Activated naive CD8-positive, alpha-beta T cell treated with anti-CD3 and anti-CD28 coated beads, Interleukin-2, amount 50 U/mL, for 16 hours (primary cell): Measurements from ENCODE around the gene ARTN.

Experiments used
- DNase-seq: peaks from one replicate; pipeline ENCODE4 v3.0.0-alpha.2; 2020; ENCODE audit warnings: low read depth, low spot score

Gene ARTN

DNA sequence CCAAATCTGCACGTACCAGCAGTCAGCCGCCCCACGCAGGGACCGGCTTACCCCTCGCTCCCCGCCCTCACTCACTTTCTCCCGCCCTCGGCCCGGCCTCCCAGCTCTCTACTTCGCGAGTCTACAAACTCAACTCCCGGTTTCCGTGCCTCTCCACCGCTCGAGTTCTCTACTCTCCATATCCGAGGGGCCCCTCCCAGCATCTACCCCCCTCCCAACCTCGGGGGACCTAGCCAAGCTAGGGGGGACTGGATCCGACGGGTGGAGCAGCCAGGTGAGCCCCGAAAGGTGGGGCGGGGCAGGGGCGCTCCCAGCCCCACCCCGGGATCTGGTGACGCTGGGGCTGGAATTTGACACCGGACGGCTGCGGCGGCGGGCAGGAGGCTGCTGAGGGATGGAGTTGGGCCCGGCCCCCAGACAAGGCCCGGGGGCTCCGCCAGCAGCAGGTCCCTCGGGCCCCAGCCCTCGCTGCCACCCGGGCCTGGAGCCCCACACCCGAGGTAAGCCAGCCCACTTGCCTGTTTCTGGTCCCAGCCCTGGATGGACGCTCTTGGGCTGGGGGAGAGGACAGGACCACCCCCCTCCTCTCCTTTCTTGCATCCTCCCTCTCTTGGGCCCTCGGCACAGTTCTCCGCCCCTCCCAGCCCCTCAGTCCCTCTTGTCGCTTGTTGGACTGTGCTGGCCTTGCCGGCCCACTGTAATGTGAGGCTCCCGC is at the start of gene ARTN:
ARTN (plus strand) TSS at position 416 of the 715 bp plus-strand sequence. CDS start 1,856 bp downstream, outside the sequence.
- no peak for DNase-seq

DNA sequence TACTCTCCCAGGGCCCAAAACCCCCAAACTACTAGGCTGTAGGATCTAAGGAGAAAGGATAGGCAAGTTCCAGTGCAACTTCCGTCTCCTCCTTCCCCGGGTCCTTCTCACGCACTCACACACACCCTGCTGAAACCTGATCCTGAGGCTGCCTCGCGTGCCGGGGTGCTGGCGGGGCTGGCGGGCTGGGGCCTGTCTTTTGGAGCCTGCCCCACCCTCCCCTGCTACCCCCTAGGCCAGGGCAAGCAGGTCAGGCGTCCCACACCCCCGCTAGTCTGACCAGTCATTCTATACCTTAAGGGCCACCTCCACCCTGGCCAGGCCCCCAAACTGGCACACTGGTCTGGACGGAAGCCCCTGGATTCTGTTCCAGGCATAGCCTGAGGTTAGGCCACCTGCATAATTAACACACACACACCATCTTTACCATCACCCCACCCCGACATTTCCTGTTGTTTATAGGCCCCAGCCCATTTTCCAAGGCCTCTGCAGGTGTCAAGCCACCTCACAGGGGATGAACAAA is 48.3 kb upstream of the ARTN start:
- DNase-seq, result no peak

GRCh38 chr1:43887748-43888147 is 45.9 kb upstream of the ARTN start:
- DNase-seq, result no peak

DNA sequence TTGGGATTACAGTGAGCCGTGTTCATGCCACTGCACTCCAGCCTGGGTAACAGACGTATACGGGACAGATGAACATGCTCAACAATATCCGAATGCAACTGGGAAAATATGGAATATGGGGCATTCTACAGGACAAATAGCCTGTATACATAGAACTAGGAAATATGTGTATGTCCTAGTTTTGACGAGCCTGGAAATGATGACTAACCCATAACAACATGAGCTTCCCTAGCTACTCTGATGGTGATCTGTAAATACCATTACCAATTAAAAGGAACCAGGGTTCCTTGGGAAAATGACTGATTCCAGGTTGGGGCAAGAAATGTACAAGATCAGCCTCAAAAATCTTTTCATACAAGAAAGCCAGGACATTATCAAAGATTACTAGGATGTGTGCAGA is 42.8 kb upstream of the ARTN start:
- DNase-seq, result no peak

DNA sequence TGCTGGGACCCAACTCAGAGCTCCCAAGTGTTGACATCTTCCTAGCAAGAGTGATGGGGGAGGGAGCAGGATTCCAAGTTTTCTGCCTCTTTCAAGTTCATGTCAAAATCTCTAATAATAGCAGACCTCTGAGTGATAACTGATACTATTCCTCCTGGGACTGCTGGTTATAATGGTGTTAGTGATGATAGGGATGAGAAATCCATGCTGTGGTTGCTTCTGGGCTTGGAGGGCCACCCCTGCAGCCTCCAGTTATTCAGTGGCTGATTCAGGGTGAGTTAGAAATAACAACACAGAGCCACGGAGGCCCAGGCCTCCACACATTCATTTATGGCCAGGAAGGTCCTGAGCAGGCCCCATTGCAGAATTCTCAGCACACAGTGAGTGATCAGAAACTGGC is 40.6 kb upstream of the ARTN start:
- no peak for DNase-seq

DNA sequence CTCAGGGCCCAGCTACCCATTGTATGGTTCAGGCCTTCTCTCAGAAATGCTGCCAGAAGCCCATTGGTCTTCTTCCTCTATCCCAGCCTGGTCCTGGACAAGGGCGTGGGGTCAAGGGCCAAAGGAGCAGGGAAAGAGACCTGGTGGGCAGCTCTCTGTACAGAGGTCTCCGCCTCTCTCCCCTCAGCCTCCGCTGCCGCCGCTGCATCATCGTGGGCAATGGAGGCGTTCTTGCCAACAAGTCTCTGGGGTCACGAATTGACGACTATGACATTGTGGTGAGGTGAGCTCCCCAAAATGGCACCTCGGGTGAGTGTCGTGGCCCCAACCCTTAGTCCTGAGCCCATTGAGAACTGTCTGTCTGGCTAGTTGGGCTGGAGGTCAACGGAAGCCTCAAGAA is 34.6 kb upstream of the ARTN start:
- DNase-seq, result no peak

DNA sequence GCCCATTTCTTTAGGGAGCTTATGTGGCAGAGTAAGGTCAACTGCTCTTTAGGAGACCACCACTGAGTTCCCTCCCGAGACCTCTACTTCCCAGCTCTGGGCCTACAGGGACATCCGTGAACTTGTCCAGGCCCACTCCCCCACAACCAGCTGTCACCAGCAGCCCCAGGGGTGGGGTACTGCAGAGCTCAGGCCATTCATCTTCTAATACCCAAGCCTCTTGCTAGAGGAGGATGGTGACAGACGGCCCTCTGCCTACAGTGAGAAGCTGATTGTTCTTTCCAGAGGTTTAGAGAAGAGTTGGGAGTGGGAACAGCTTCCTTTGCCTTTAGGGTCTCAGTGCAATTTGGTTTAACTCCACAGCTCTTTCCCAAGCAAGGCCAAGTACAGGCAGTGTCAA is 33.2 kb upstream of the ARTN start:
- DNase-seq, result no peak

GRCh38 chr1:43901196-43901961 is 32.2 kb upstream of the ARTN start:
- DNase-seq, result no peak

- no peak for DNase-seq
Observed at GRCh38 chr1:43902058-43902831, 31.4 kb upstream of the ARTN start.

DNA sequence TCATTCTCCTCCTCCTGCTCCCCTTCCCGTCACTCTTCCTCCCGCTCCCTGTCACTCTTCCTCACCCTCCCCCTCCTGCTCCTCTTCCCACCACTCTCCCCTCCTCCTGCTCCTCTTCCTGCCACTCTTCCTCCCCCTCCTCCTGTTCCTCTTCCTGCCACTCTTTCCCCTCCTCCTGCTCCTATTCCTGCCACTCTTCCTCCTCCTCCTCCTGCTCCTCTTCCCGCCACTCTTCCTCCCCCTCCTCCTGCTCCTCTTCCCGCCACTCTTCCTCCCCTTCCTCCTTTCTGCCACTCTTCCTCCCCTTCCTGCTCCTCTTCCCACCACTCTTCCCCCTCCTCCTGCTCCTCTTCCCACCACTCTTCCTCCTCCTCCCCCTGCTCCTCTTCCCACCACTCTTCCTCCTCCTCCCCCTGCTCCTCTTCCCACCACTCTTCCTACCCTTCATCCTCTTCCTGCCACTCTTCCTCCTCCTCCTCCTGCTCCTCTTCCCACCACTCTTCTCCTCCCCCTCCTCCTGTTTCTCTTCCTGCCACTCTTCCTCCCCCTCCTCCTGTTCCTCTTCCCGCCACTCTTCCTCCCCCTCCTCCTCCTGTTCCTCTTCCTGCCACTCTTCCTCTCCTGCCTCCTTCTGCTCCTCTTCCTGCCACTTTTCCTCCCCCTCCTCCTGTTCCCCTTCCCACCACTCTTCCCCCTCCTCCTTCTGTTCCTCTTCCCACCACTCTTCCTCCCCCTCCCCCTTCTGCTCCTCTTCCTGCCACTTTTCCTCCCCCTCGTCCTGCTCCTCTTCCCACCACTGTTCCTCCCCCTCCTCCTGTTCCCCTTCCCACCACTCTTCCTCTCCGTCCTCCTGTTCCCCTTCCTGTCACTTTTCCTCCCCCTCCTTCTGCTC is 28.7 kb upstream of the ARTN start:
- no peak for DNase-seq

DNA sequence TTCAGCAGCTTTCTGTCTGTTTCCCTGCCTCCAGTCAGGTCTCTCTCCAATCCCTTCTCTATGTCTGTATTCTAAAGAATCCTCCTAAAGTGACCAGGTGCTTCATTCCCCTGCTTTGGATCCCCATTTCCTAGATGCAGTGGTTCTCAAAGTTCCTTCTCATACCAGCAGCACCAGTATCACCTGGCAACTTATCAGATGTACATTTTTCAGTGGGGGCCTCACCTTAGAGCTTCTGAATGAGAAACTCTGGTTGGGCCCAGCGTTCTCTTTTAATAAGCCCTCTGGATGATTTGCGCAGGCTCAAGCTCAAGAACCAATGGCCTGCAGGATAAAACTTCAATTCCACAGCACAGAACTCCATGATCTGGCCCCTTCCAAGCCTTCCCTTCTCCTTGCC is 25.4 kb upstream of the ARTN start:
- no peak for DNase-seq

GRCh38 chr1:43908858-43909257 is 24.7 kb upstream of the ARTN start:
- no peak for DNase-seq

DNA sequence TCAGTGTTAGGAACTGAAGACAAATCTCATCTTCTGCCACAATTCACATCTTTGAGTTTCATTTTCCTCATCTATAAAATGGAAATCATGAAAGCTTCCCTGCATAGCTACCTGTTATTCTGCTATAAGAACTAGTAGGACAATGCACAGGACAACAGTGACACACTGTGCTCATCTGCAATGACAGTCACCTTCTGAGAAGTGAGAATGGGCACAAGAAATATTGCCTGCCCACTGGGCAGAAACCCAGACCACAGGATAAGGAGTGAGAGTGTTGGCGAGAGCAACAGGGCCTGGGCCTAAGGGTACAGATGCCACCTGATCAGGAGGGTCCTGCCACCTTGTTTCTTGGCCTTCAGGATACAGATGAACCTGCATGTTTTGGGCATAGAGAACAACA is 23.3 kb upstream of the ARTN start:
- no peak for DNase-seq

DNA sequence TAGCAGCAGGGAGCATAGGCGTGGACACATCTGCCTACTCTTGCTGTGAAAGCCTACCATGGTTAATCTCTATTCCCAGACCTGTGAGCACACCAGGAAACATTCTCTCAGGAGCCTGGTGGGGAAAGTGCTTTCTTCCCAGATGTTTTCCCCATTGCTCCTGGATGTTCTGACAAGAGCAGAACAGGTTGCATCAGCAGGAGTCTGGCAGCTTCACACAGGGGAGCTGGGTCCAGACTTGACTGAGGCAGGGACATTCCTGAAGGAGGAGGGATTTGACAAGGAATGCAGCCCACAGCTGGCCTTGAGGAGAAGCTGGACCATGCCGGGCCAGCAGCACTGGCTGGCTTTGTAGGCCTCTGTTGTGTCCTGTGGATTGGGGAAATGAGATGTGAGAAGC is 21.0 kb upstream of the ARTN start:
- DNase-seq, result no peak

- DNase-seq, result no peak
Observed at GRCh38 chr1:43913051-43913501, 20.5 kb upstream of the ARTN start.

- no peak for DNase-seq
Observed at GRCh38 chr1:43913666-43914360, 19.8 kb upstream of the ARTN start.

- no peak for DNase-seq
Observed at GRCh38 chr1:43914576-43915525, 18.8 kb upstream of the ARTN start.

DNA sequence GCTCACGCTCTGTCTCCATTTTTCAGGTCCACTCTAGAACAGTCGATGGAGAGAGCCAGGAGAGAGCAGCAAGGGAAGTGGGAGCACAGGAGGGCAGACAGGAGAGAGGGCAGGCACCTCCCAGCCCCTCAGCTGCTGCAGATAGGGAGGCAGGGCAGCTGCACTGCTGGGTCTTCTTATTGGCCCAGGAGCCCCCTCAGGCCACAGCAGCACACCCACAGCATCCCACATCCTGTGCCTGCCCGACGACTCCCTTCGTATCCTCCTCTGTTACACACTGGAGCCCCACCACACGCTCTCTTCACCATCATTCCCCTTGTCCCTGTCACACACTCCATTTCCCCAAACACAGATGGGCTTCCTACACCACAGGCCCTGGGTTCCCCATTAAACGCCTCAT is 13.7 kb upstream of the ARTN start:
- DNase-seq, result no peak

DNA sequence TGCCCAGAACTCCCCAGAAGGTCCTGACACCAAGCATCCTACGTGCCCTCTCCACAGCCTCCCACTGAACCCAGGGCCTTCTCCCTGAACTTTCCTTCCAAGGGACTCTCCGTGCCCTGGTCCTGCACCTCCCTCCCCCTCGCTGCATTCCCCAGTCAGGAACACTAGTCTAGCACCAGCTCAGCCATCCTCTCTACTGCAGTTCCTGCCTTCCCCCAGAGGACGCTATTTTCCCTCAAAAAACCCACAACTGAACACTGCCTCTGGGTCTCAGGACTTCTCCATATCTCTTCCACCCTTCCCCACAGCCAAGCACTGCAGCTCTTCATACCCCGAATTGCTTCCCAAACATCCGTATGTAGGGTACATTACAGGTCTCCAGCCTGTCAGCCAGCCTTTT is 12.6 kb upstream of the ARTN start:
- no peak for DNase-seq
